Lung (tissue), 12 donors: ENCODE measurements around the gene CLDN20. TPM values are rescaled to one million over a fixed set of nuclear protein-coding genes. Genes with fewer than 3 reads are reported as not detected.
A peak's percentile ranks its signal among the peaks of the same experiment; 100 is the strongest.

Experiments
- ATAC-seq: fragments of 200-7000 bp; cut with Tn5 transposase; one replicate; pipeline ENCODE4 v1.9.1; 2020; ENCODE audit warnings: moderate number of reproducible peaks; ENCODE audit not compliant: insufficient read depth, low FRiP score
- DNase-seq, 3 donors: peaks; one replicate each; pipeline ENCODE4 v3.0.0-alpha.2; 2013 to 2017
- H3K27ac ChIP-seq, 2 donors: one replicate each; pipeline ENCODE4 v1.5.1; 2013; ENCODE audit warnings: mild to moderate bottlenecking in 2 of 2, moderate library complexity in 2 of 2, control low read depth in 1 of 2, inconsistent platforms in 1 of 2, low read depth in 1 of 2, low read length in 1 of 2
- H3K27me3 ChIP-seq, 3 donors: one replicate each; pipeline ENCODE4 v1.5.1; 2013; ENCODE audit warnings: low read length in 2 of 3; ENCODE audit not compliant: control insufficient read depth in 3 of 3, insufficient read depth in 3 of 3
- H3K36me3 ChIP-seq, 4 donors: one replicate each; pipeline ENCODE4 v1.5.1; 2013; ENCODE audit warnings: low read length in 4 of 4, mild to moderate bottlenecking in 1 of 4, moderate library complexity in 1 of 4; ENCODE audit not compliant: control insufficient read depth in 4 of 4, insufficient read depth in 4 of 4
- H3K4me1 ChIP-seq, 5 donors: one replicate each; pipeline ENCODE4 v1.5.1; 2013; ENCODE audit warnings: low read length in 5 of 5, mild to moderate bottlenecking in 2 of 5, moderate library complexity in 1 of 5; ENCODE audit not compliant: control insufficient read depth in 5 of 5, insufficient read depth in 5 of 5
- H3K4me3 ChIP-seq: one replicate; pipeline ENCODE4 v1.5.1; 2013; ENCODE audit warnings: mild to moderate bottlenecking, control low read depth, moderate library complexity
- H3K9ac ChIP-seq, 2 donors: one replicate each; pipeline ENCODE4 v1.5.1; 2013; ENCODE audit warnings: low read length in 2 of 2, control low read depth in 1 of 2; ENCODE audit not compliant: insufficient read depth in 1 of 2
- H3K9me3 ChIP-seq, 4 donors: one replicate each; pipeline ENCODE4 v1.5.1; 2013; ENCODE audit warnings: low read length in 3 of 4, mild to moderate bottlenecking in 1 of 4, moderate library complexity in 1 of 4; ENCODE audit not compliant: control insufficient read depth in 4 of 4, insufficient read depth in 3 of 4
- WGBS, 2 donors: extraction: QIAGEN DNeasy Blood & Tissue Kit; methylation state at CpG; one replicate each; pipeline ENCODE4 v1.1.7; 2013; 5-methylcytosine and 5-hydroxymethylcytosine counted together
- polyA plus RNA-seq, 2 donors: library from polyadenylated mRNA; stranded (reverse); fragments of 200-250 nt; gene quantifications; one replicate each; pipeline ENCODE4 v1.2.1, GENCODE V29; 2013
- total RNA-seq, 2 donors: library from RNA; depleted of rRNA in 1 of 2; stranded (reverse); fragments of >200 nt in 1 of 2; gene quantifications; one replicate each; pipeline ENCODE4 v1.2.1, GENCODE V29; 2014 to 2021
- TF ChIP-seq, protein P1 (sequence below): IDR thresholded peaks from 2 replicates; pipeline ENCODE4 v1.5.1; 2012; ENCODE audit warnings: mild to moderate bottlenecking; ENCODE audit errors: control extremely low read depth, extremely low read depth
- donor health status: control.
- donor health status: control.
- donor health status: Bipolar disorder and iron deficiency.
- donor health status: healthy.
- donor health status: DM: yes; HTN: yes; CAD: no.

Gene CLDN20
- total and polyA plus RNA-seq, 4 donors = not detected

GRCh38 chr6:155223646-155224451 lies 40.0 kb upstream of the CLDN20 start:
- no peaks in the 10 kb centered on the region for H3K27me3 ChIP-seq
- WGBS, 2 donors = 43 to 65% methylated on average over 12 of the region's 12 CpGs
- H3K36me3 ChIP-seq = no peaks in the 10 kb centered on the region
- DNase-seq (no peak), ATAC-seq (peak; percentile 42)
- no peak overlapping the region for H3K9ac ChIP-seq
- no peak overlapping the region for H3K4me3 ChIP-seq
- peaks cover 0 to 17% (median 0%) of the 10 kb centered on the region in 5 donors for H3K4me1 ChIP-seq
- H3K9me3 ChIP-seq = peaks cover 0 to 2% (median 0%) of the 10 kb centered on the region in 4 donors
- no peak overlapping the region for H3K27ac ChIP-seq
- TF ChIP-seq, protein P1, sequence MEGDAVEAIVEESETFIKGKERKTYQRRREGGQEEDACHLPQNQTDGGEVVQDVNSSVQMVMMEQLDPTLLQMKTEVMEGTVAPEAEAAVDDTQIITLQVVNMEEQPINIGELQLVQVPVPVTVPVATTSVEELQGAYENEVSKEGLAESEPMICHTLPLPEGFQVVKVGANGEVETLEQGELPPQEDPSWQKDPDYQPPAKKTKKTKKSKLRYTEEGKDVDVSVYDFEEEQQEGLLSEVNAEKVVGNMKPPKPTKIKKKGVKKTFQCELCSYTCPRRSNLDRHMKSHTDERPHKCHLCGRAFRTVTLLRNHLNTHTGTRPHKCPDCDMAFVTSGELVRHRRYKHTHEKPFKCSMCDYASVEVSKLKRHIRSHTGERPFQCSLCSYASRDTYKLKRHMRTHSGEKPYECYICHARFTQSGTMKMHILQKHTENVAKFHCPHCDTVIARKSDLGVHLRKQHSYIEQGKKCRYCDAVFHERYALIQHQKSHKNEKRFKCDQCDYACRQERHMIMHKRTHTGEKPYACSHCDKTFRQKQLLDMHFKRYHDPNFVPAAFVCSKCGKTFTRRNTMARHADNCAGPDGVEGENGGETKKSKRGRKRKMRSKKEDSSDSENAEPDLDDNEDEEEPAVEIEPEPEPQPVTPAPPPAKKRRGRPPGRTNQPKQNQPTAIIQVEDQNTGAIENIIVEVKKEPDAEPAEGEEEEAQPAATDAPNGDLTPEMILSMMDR = no peak

DNA sequence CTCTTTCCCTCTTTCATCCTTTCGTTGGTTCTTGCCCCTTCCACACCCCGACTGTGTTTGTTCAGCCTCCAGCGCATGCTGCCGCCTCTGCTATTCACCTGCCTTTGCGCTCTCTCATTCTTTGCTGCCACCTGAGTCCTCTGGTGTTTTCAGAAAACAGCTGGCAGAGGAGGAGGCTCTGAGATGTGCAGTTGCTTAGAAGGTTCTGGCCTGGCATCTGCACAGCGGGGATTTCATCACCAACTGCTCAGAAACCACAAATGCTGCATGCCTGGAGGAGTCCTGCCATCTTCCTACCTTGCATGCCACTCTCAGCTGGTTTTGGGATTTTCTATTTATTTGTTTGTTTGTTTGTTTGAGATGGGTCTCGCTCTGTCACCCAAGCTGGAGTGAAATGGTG lies 39.2 kb upstream of the CLDN20 start:
- H3K36me3 ChIP-seq = no peaks in the 10 kb centered on the region
- no peaks in the 10 kb centered on the region for H3K9me3 ChIP-seq
- H3K27me3 ChIP-seq = no peaks in the 10 kb centered on the region
- TF ChIP-seq, protein P1 = no peak
- no peak overlapping the region for H3K9ac ChIP-seq
- no peak overlapping the region for H3K4me3 ChIP-seq
- DNase-seq = no peak
- no peak for ATAC-seq
- 77 to 86% methylated on average over 7 of the region's 7 CpGs for WGBS, 2 donors
- H3K4me1 ChIP-seq = peaks cover 0 to 19% (median 0%) of the 10 kb centered on the region in 5 donors
- no peak overlapping the region for H3K27ac ChIP-seq

DNA sequence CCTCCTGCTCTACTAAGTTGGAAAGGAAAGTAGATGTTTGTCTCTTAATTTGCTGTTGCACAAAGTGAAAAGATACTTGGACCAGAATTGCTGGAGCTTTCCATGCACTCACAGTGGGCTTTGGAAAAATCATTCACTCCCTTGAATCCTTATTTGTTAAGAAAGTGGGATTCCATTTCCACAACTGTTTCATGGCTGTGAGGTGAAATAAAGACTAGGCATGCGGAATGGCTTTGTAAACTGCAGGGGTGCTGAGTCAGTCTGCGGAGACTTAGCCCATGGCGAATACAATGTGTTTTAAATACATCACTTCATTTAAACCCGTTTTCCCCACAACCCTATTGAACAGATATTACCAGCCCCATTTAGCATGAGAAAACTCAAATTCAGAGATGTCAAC lies 36.8 kb upstream of the CLDN20 start:
- H3K27me3 ChIP-seq = no peaks in the 10 kb centered on the region
- DNase-seq (no peak), ATAC-seq (no peak)
- peaks cover 0 to 2% (median 0%) of the 10 kb centered on the region in 4 donors for H3K9me3 ChIP-seq
- H3K27ac ChIP-seq = no peak overlapping the region
- H3K36me3 ChIP-seq = no peaks in the 10 kb centered on the region
- no peak overlapping the region for H3K4me3 ChIP-seq
- H3K9ac ChIP-seq = no peak overlapping the region
- WGBS, 2 donors = 89 to 96% methylated on average over 4 of the region's 4 CpGs
- H3K4me1 ChIP-seq = peaks cover 0 to 13% (median 0%) of the 10 kb centered on the region in 5 donors
- TF ChIP-seq, protein P1 = no peak
